Measurements from ENCODE around the gene FAM118B. TPM values are rescaled to one million over a fixed set of nuclear protein-coding genes. Genes with fewer than 3 reads are reported as not detected.

FAM118B gene
- polyA plus RNA-seq, 1 of the 3 experiments (the other 2 are of a cell fraction), result 19.5 TPM

DNA sequence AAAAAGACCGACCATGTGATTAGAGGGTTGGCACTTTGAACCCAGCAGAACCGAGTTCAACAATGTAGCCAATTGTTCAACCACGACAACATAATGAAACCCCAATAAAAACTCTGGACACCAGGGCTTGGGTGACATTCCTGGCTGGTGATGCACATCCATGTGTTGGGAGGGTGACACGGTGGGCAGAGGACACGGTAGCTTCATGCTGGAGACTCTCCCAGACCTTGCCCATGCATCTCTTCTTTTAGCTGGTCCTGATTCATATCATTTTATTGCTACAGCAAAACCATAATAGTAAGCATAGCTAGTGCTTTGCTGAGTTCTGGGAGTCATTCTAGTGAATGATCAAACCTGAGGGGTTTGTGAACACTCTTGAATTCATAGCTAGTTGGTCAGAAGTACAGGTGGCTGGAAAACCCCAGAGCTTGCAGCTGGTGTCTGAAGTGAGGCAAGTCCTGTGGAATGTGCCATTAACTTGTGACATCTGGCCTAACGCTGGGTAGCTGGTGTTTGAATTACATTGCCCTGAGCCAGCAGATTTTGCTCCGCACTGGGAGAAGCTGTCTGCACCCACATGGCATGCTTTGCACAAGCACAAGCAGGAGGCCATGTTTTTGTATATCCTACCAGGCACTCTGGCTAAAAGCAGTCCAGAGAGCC, 14.2 kb upstream of the FAM118B start (continued):
- no peak for TF ChIP-seq CTCF (IDR thresholded peaks at IDR 0.05)
- no peak for TF ChIP-seq FOXJ3 (CRISPR knock-in tag; IDR thresholded peaks at IDR 0.05)
- no peak for TF ChIP-seq FOSL2 (IDR thresholded peaks at IDR 0.05; ENCODE audit: borderline replicate concordance, low read depth)
- no peak for TF ChIP-seq MXI1 (IDR thresholded peaks at IDR 0.05; ENCODE audit: low read depth, low read length)
- no peak for TF ChIP-seq RXRA (IDR thresholded peaks at IDR 0.05; ENCODE audit: borderline replicate concordance, low read depth)

DNA sequence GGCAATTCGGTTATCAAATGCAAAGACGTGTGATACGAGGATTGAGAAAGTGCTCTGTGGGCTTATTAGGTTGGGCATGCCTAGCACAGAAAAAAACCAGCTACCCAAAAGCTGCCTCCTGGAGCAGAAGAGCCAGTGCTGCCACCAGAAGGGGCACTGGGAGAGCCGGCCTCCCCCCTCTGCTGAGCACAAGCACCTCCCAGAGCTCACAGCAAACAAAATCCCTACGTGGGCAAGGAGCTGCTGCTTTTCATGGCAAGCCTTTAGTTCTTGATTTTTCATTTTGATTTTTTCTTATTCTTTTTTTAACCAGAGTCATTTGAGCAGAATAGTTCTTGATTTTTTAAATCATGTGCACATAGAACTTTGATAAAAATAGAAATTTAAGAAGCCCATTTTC, 12.9 kb upstream of the FAM118B start:
- Histone ChIP-seq H3K27ac (ENCODE audit: low read depth in 2 of 2, low read length in 1 of 2) (no peak overlapping the region), H3K4me1 (ENCODE audit: control insufficient read depth in 1 of 2, insufficient read depth in 2 of 2, low read depth in 1 of 2, low read length in 1 of 2) (peaks cover 0 to 2% of the 10 kb centered on the region in 2 experiments; a peak in 1 of 4 replicates), H3F3A (replicated peaks; ENCODE audit: insufficient read depth) (peaks cover 6% of the 10 kb centered on the region), H3K27me3 (ENCODE audit: insufficient read depth) (no peaks in the 10 kb centered on the region), H3K9me3 (no peaks in the 10 kb centered on the region), H4K20me1 (ENCODE audit: insufficient read depth) (no peaks in the 10 kb centered on the region; the same call in 1 of the 2 replicates), H3K9ac (no peak overlapping the region), H3K9me2 (no peaks in the 10 kb centered on the region), H3K4me2 (no peak overlapping the region), H3K4me3 (ENCODE audit: low read depth in 2 of 2, low read length in 1 of 2) (no peak overlapping the region), H2AFZ (ENCODE audit: low read depth) (no peak overlapping the region), H3K36me3 (replicated peaks in 1 of 2; ENCODE audit: control insufficient read depth in 1 of 2, insufficient read depth in 2 of 2, low read length in 1 of 2) (peaks cover 22 to 56% of the 10 kb centered on the region in 2 experiments), H3K79me2 (ENCODE audit: insufficient read depth) (no peaks in the 10 kb centered on the region)
- no peak for DNase-seq
- POLR2A ChIA-PET, result no interaction called here
- 97% methylated on average over 5 of the region's 5 CpGs for WGBS (ENCODE audit: low lambda C conversion rate)
- CTCF ChIA-PET, result interaction anchor here (0.6 to 2.9 kb wide), 8 partner anchors 137 to 281 kb away, joined by 3 to 21 read pairs (median 5); no protein-coding TSS in a partner anchor
- TF ChIP-seq RFX5 (IDR thresholded peaks at IDR 0.05; ENCODE audit: low read length) (no peak), RCOR1 (IDR thresholded peaks at IDR 0.05; ENCODE audit: low read length) (no peak), IRF3 (IDR thresholded peaks at IDR 0.05; ENCODE audit: low read depth, low read length) (no peak), MEF2A (IDR thresholded peaks at IDR 0.05; ENCODE audit: borderline replicate concordance, low read depth) (no peak), SIN3A (IDR thresholded peaks at IDR 0.05; ENCODE audit: borderline replicate concordance, low read depth, low read length) (no peak), CHD2 (IDR thresholded peaks at IDR 0.05; ENCODE audit: low read length, partially characterized antibody) (no peak), NFIC (IDR thresholded peaks at IDR 0.05; ENCODE audit: borderline replicate concordance) (no peak)
